Bladder microvascular endothelial cell (primary cell): ENCODE results near the gene ZNF583. TPM values are rescaled to one million over a fixed set of nuclear protein-coding genes. Genes with fewer than 3 reads are reported as not detected.

Experiments
- total RNA-seq: library from RNA; depleted of rRNA; stranded (reverse); fragments of >200 nt; gene quantifications from 2 replicates; pipeline ENCODE4 v1.2.3, GENCODE V29; 2014

ZNF583 gene
- total RNA-seq = 1.5 and 5.7 TPM in 2 replicates

GRCh38 chr19:56403764-56404704 lies at the start of gene ZNF583:
ZNF583 (plus strand) TSS chr19:56404332; CDS start chr19:56407115, 2,783 bp downstream.

GRCh38 chr19:56393119-56394012 lies 10.8 kb upstream of the ZNF583 start, which contains the start of gene ZNF582:
ZNF582 (minus strand) TSS chr19:56393534; CDS start chr19:56391752, 1,782 bp downstream.

Other genes with a start within 250 kb of the ZNF583 start
- not detected in 2 replicates for gene GALP, start 228.3 kb upstream of the ZNF583 start, total RNA-seq
- gene ZSCAN5B, start 206.5 kb upstream of the ZNF583 start, total RNA-seq = not detected in 2 replicates
- gene ZSCAN5C, start 202.1 kb upstream of the ZNF583 start, total RNA-seq = not detected in 2 replicates
- gene EDDM13, start 131.6 kb upstream of the ZNF583 start, total RNA-seq = 1.4 TPM in 1 of 2 replicates, not detected in the other
- gene ZSCAN5A, start 89.5 kb upstream of the ZNF583 start, total RNA-seq = 5.8 and 9.3 TPM in 2 replicates
- 1.6 and 3.3 TPM in 2 replicates for gene ZNF582, start 10.8 kb upstream of the ZNF583 start, total RNA-seq
- 1.5 and 4.5 TPM in 2 replicates for gene ZNF667, start 73.0 kb downstream of the ZNF583 start, total RNA-seq
- 1.1 and 2.9 TPM in 2 replicates for gene ZNF471, start 103.5 kb downstream of the ZNF583 start, total RNA-seq
- gene ZFP28, start 134.6 kb downstream of the ZNF583 start, total RNA-seq = 4.9 and 7.7 TPM in 2 replicates
- gene ZNF470, start 163.1 kb downstream of the ZNF583 start, total RNA-seq = 2.8 and 6.6 TPM in 2 replicates
- 10.8 and 25.5 TPM in 2 replicates for gene ZNF71, start 191.0 kb downstream of the ZNF583 start, total RNA-seq
- gene SMIM17, start 238.8 kb downstream of the ZNF583 start, total RNA-seq = 0.16 and 0.63 TPM in 2 replicates